GM19043 (cell line): ENCODE results near the gene CENPP.

ENCODE experiments used
- ATAC-seq: cut with Tn5 transposase; IDR thresholded peaks from one replicate; pipeline ENCODE4 v1.9.1; 2021; ENCODE audit warnings: low read depth; ENCODE audit not compliant: unreplicated experiment

Gene CENPP

GRCh38 chr9:92666236-92666635 is 340.5 kb downstream of the CENPP start:
- ATAC-seq, result no peak

- no peak for ATAC-seq
Measured at GRCh38 chr9:92666912-92667532, 341.3 kb downstream of the CENPP start.

- no peak for ATAC-seq
Measured at GRCh38 chr9:92668746-92669526, 343.2 kb downstream of the CENPP start.

GRCh38 chr9:92669527-92669889 is 343.8 kb downstream of the CENPP start:
- no peak for ATAC-seq
